H1 (cell line): ENCODE measurements around the gene BCL2A1. TPM values are rescaled to one million over a fixed set of nuclear protein-coding genes. Genes with fewer than 3 reads are reported as not detected.

Experiments
- CTCF ChIA-PET: fragments of 300-600 bp; sonication (Branson Sonifier 250); formaldehyde crosslinking; loops from one replicate; lab custom pipeline; 2021; ENCODE audit not compliant: partially characterized antibody; lab: Charles Lee
- POLR2A ChIA-PET: fragments of 300-600 bp; sonication (Branson Sonifier 250); formaldehyde crosslinking; loops from one replicate; lab custom pipeline; 2021; ENCODE audit warnings: inconsistent platforms; ENCODE audit not compliant: partially characterized antibody; lab: Charles Lee
- DNase-seq, 2 experiments: peaks; one replicate each; pipeline versions ENCODE4 v3.0.0 to v3.0.0-alpha.2; 2010 to 2022; ENCODE audit warnings: low spot score in 2 of 2, low read depth in 1 of 2, mixed read lengths in 1 of 2
- FAIRE-seq: peaks from 2 replicates; lab custom pipeline; 2011; peaks lifted over from hg19 to GRCh38; lab: Jason Lieb, UNC
- H2AFZ ChIP-seq: 2 replicates; pipeline ENCODE4 v1.8.1; 2012; ENCODE audit warnings: low read length, inconsistent platforms
- H2AK5ac ChIP-seq: 2 replicates; pipeline ENCODE4 v1.6.1; 2013; ENCODE audit warnings: low read depth, low read length
- H2BK120ac ChIP-seq: replicated peaks from 2 replicates; pipeline ENCODE3; 2013; ENCODE audit warnings: low read depth, low read length, inconsistent platforms
- H2BK12ac ChIP-seq: 2 replicates; pipeline ENCODE4 v1.6.1; 2013; ENCODE audit warnings: low read depth, low read length
- H2BK15ac ChIP-seq: 2 replicates; pipeline ENCODE4 v1.6.1; 2013; ENCODE audit warnings: low read length
- H2BK20ac ChIP-seq: 2 replicates; pipeline ENCODE4 v1.6.1; 2013; ENCODE audit warnings: low read length
- H2BK5ac ChIP-seq: 2 replicates; pipeline ENCODE4 v1.6.1; 2013; ENCODE audit warnings: low read depth, low read length
- H3K14ac ChIP-seq: 2 replicates; pipeline ENCODE4 v1.6.1; 2013; ENCODE audit warnings: inconsistent platforms; ENCODE audit not compliant: insufficient read length
- H3K18ac ChIP-seq: 2 replicates; pipeline ENCODE4 v1.6.1; 2013; ENCODE audit warnings: low read length; ENCODE audit errors: extremely low read depth
- H3K23ac ChIP-seq: 2 replicates; pipeline ENCODE4 v1.6.1; 2013; ENCODE audit warnings: inconsistent platforms; ENCODE audit not compliant: insufficient read length
- H3K23me2 ChIP-seq: 2 replicates; pipeline ENCODE4 v1.6.1; 2013; ENCODE audit warnings: low read depth, low read length
- H3K27ac ChIP-seq: 2 replicates; pipeline ENCODE4 v1.6.1; 2011; ENCODE audit warnings: low read depth, low read length, inconsistent platforms
- H3K27me3 ChIP-seq, 4 experiments: replicated peaks in 1 of 4; 1 replicate in 1 of 4; 2 replicates in 3 of 4; pipeline versions ENCODE4 v1.6.1 to v1.8.1; 2011 to 2013; ENCODE audit warnings: low read length in 3 of 4, mild to moderate bottlenecking in 3 of 4, inconsistent platforms in 2 of 4, mixed read lengths in 2 of 4, moderate library complexity in 1 of 4; ENCODE audit not compliant: control insufficient read depth in 3 of 4, insufficient read depth in 3 of 4; ENCODE audit errors: extremely low read depth in 1 of 4
- H3K36me3 ChIP-seq, 4 experiments: 2 replicates each; pipeline versions ENCODE4 v1.6.1 to v1.8.1; 2011 to 2013; ENCODE audit warnings: mild to moderate bottlenecking in 4 of 4, low read length in 3 of 4, moderate library complexity in 2 of 4, control low read depth in 1 of 4, inconsistent platforms in 1 of 4; ENCODE audit not compliant: insufficient read depth in 4 of 4, control insufficient read depth in 2 of 4
- H3K4ac ChIP-seq: replicated peaks from 2 replicates; pipeline ENCODE3; 2013; ENCODE audit warnings: low read length, low read depth, mixed read lengths, inconsistent platforms; ENCODE audit not compliant: insufficient read length
- H3K4me1 ChIP-seq, 4 experiments: replicated peaks in 1 of 4; 1 replicate in 1 of 4; 2 replicates in 3 of 4; pipeline versions ENCODE4 v1.6.1 to v1.8.1; 2011 to 2013; ENCODE audit warnings: low read length in 3 of 4, inconsistent platforms in 2 of 4, mixed read lengths in 1 of 4; ENCODE audit not compliant: insufficient read depth in 4 of 4, control insufficient read depth in 3 of 4
- H3K4me2 ChIP-seq, 2 experiments: 2 replicates each; pipeline versions ENCODE4 v1.6.1 to v1.8.1; 2011 to 2013; ENCODE audit warnings: low read depth in 2 of 2, low read length in 2 of 2, control low read depth in 1 of 2, inconsistent platforms in 1 of 2, mild to moderate bottlenecking in 1 of 2; ENCODE audit not compliant: insufficient read depth in 1 of 2
- H3K4me3 ChIP-seq, 4 experiments: fragments of 200-600, 300-600 bp in 1 of 4; sonication (generic), shearing (Covaris generic), sonication (Bioruptor Twin) in 1 of 4; 2 replicates each; pipeline versions ENCODE4 v1.5.1 to v1.8.1; 2011 to 2016; ENCODE audit warnings: low read length in 4 of 4, low read depth in 3 of 4, control low read depth in 2 of 4, inconsistent platforms in 2 of 4, mild to moderate bottlenecking in 2 of 4, mixed read lengths in 1 of 4, moderate library complexity in 1 of 4; ENCODE audit not compliant: insufficient read depth in 2 of 4; ENCODE audit errors: extremely low read depth in 1 of 4
- H3K56ac ChIP-seq: replicated peaks from 2 replicates; pipeline ENCODE3; 2013; ENCODE audit warnings: low read depth, mild to moderate bottlenecking, mixed read lengths, low read length, inconsistent platforms; ENCODE audit not compliant: insufficient read length
- H3K79me1 ChIP-seq: 2 replicates; pipeline ENCODE4 v1.6.1; 2013; ENCODE audit warnings: low read depth, low read length, control low read depth
- H3K79me2 ChIP-seq, 2 experiments: 2 replicates each; pipeline versions ENCODE4 v1.6.1 to v1.8.1; 2012 to 2013; ENCODE audit warnings: low read length in 2 of 2, mild to moderate bottlenecking in 2 of 2, inconsistent platforms in 1 of 2; ENCODE audit not compliant: insufficient read depth in 2 of 2, control insufficient read depth in 1 of 2
- H3K9ac ChIP-seq, 4 experiments: replicated peaks in 1 of 4; 1 replicate in 1 of 4; 2 replicates in 3 of 4; pipeline versions ENCODE4 v1.6.1 to v1.8.1; 2011 to 2013; ENCODE audit warnings: low read depth in 3 of 4, low read length in 3 of 4, control low read depth in 2 of 4, mild to moderate bottlenecking in 2 of 4, moderate library complexity in 2 of 4, inconsistent platforms in 1 of 4; ENCODE audit errors: extremely low read depth in 1 of 4
- H3K9me3 ChIP-seq, 2 experiments: 2 replicates each; pipeline versions ENCODE4 v1.6.1 to v1.8.1; 2012 to 2013; ENCODE audit warnings: mild to moderate bottlenecking in 2 of 2, moderate library complexity in 2 of 2, control low read depth in 1 of 2, inconsistent platforms in 1 of 2, low read depth in 1 of 2, low read length in 1 of 2, mixed read lengths in 1 of 2; ENCODE audit not compliant: insufficient read depth in 2 of 2
- H4K20me1 ChIP-seq, 2 experiments: replicated peaks in 1 of 2; 2 replicates each; pipeline versions ENCODE3 to v1.8.1; 2011 to 2013; ENCODE audit warnings: inconsistent platforms in 2 of 2, low read length in 2 of 2, mild to moderate bottlenecking in 1 of 2; ENCODE audit not compliant: insufficient read depth in 2 of 2, control insufficient read depth in 1 of 2
- H4K5ac ChIP-seq: 2 replicates; pipeline ENCODE4 v1.6.1; 2013; ENCODE audit warnings: low read length, low read depth, mixed read lengths, inconsistent platforms; ENCODE audit not compliant: insufficient read length
- H4K8ac ChIP-seq: 2 replicates; pipeline ENCODE4 v1.8.0; 2013; ENCODE audit warnings: mild to moderate bottlenecking, moderate library complexity, low read length, inconsistent platforms; ENCODE audit not compliant: insufficient read depth; ENCODE audit errors: extremely low read depth
- H4K91ac ChIP-seq: replicated peaks from 2 replicates; pipeline ENCODE3; 2013; ENCODE audit warnings: low read length, mixed read lengths, inconsistent platforms; ENCODE audit not compliant: insufficient read length
- HDAC2 ChIP-seq, 2 experiments: fragments of 300-600 bp in 1 of 2; sonication (generic) in 1 of 2; IDR thresholded peaks; 2 replicates each; pipeline ENCODE4 v1.6.1; 2011 to 2012; ENCODE audit warnings: low read depth in 2 of 2, low read length in 2 of 2, mild to moderate bottlenecking in 2 of 2, moderate library complexity in 2 of 2, borderline replicate concordance in 1 of 2, inconsistent platforms in 1 of 2
- SIX5 ChIP-seq: IDR thresholded peaks from 2 replicates; pipeline ENCODE4 v1.6.1; 2011; ENCODE audit warnings: mild to moderate bottlenecking, low read depth, low read length
- SRF ChIP-seq: IDR thresholded peaks from 2 replicates; pipeline ENCODE4 v1.6.1; 2011; ENCODE audit warnings: mild to moderate bottlenecking, low read depth, low read length, moderate library complexity
- WGBS, 2 experiments: shearing (Covaris generic) in 1 of 2; methylation state at CpG; one replicate each; pipeline versions ENCODE4 v1.1.6 to v1.1.7; 2013 to 2015; ENCODE audit warnings: low lambda C conversion rate in 2 of 2, mixed read lengths in 2 of 2, inconsistent platforms in 1 of 2, low coverage in 1 of 2, missing lambda C conversion rate in 1 of 2; ENCODE audit not compliant: insufficient replicate concordance in 2 of 2, insufficient coverage in 1 of 2, insufficient read length in 1 of 2; ENCODE audit errors: extremely low coverage in 1 of 2, missing lambda C conversion rate in 1 of 2; 5-methylcytosine and 5-hydroxymethylcytosine counted together
- polyA plus RNA-seq, 7 experiments: library from polyadenylated mRNA; depleted of rRNA in 3 of 7; stranded (reverse) in 5 of 7; unstranded in 2 of 7; fragments of >200 nt in 5 of 7; fragments of 200-250 nt in 2 of 7; gene quantifications; 1 replicate in 5 of 7; 2 replicates in 1 of 7; 4 replicates in 1 of 7; pipeline versions ENCODE4 v1.2.1 to v1.2.3, GENCODE V29; 2011 to 2013; ENCODE audit warnings: missing spikeins in 2 of 7, mixed read lengths in 2 of 7
- total RNA-seq: library from RNA; stranded (reverse); fragmentation: NEBNext Ultra II Directional; extraction: Animal tissue kit (Norgen Biotek cat#: 25700); gene quantifications from 2 replicates; pipeline ENCODE4 v1.2.1, GENCODE V29; 2021

The BCL2A1 gene
- total and polyA plus RNA-seq, 2 of the 8 experiments (the other 6 are each of a cell fraction or from before 2014, with no cell fraction given): not detected

- peaks cover 0 to 37% (median 0%) of the 10 kb centered on the region in 4 experiments; a peak in 2 of 8 replicates for H3K36me3 ChIP-seq
- no peak overlapping the region for H3K14ac ChIP-seq
- ChIA-PET CTCF (interaction anchor here (0.6 kb wide), 2 partner anchors 17 to 128 kb away, joined by 3 to 4 read pairs; no protein-coding TSS in a partner anchor), POLR2A (interaction anchor here (0.6 to 1.5 kb wide), 8 partner anchors 14 to 74 kb away, joined by 3 to 7 read pairs (median 3); partner anchors contain the start of gene MTHFS)
- FAIRE-seq (no peak), DNase-seq (peak in 1 of 2 experiments; percentile 72)
- H3K18ac ChIP-seq: no peak overlapping the region; the same call in 1 of the 2 replicates
- no peak overlapping the region for H4K5ac ChIP-seq
- peak overlapping the region; percentile 16 for H3K56ac ChIP-seq
- peaks cover 0 to 28% (median 11%) of the 10 kb centered on the region in 4 experiments; a peak in 5 of 7 replicates for H3K4me1 ChIP-seq
- peaks cover 11 to 52% of the 10 kb centered on the region in 2 experiments; a peak in 3 of 4 replicates for H3K79me2 ChIP-seq
- no peaks in the 10 kb centered on the region for H4K20me1 ChIP-seq
- H3K9ac ChIP-seq: no peak overlapping the region; a peak in 1 of 7 replicates
- H3K4ac ChIP-seq: no peak overlapping the region
- no peak overlapping the region for H2BK20ac ChIP-seq
- peak overlapping the region; percentile 22; the same call in 1 of the 2 replicates for H3K27ac ChIP-seq
- no peaks in the 10 kb centered on the region for H3K9me3 ChIP-seq
- peaks cover 9% of the 10 kb centered on the region; the same call in 1 of the 2 replicates for H3K23me2 ChIP-seq
- peak overlapping the region in 1 of 2 experiments; percentile 58; a peak in 3 of 4 replicates for H3K4me2 ChIP-seq
- no peak overlapping the region for H2AFZ ChIP-seq
- H2BK5ac ChIP-seq: 0 out of 2 replicates have a peak overlapping the region, but pooled peaks have one; percentile 26
- H2BK12ac ChIP-seq: no peak overlapping the region
- no peak overlapping the region for H3K23ac ChIP-seq
- no peak overlapping the region for H2AK5ac ChIP-seq
- no peak overlapping the region; the same call in 1 of the 2 replicates for H4K8ac ChIP-seq
- WGBS, 2 experiments: 24% methylated on average over 11 of the region's 11 CpGs; no CpG with 5 or more reads in 1 of the 2 experiments
- H2BK120ac ChIP-seq: no peak overlapping the region
- no peak overlapping the region for H4K91ac ChIP-seq
- H3K79me1 ChIP-seq: peaks cover 6% of the 10 kb centered on the region; the same call in 1 of the 2 replicates
- no peak overlapping the region for H2BK15ac ChIP-seq
- peak overlapping the region in 3 of 4 experiments; percentile 24 to 56 (median 28); a peak in 5 of 8 replicates for H3K4me3 ChIP-seq
- H3K27me3 ChIP-seq: no peaks in the 10 kb centered on the region
- TF ChIP-seq SIX5 (no peak), HDAC2 (IDR thresholded peaks at IDR 0.05; ENCODE audit: borderline replicate concordance in 1 of 2, low read depth in 2 of 2, low read length in 2 of 2) (no peak), SRF (no peak)
Observed at GRCh38 chr15:79918278-79918677, 52.7 kb downstream of the BCL2A1 start.
